ENCODE results near the gene MLLT11. TPM values are rescaled to one million over a fixed set of nuclear protein-coding genes. Genes with fewer than 3 reads are reported as not detected.

Gene MLLT11
- polyA plus RNA-seq, 1 experiment: 28.3 TPM

- H3K9me3 ChIP-seq (ENCODE audit: control insufficient read depth, insufficient read depth, low read length): no peaks in the 10 kb centered on the region
- DNase-seq (ENCODE audit: low read depth, low spot score): no peak
- no peak overlapping the region for H3K4me3 ChIP-seq (ENCODE audit: low read depth, low read length)
- H3K27ac ChIP-seq (ENCODE audit: low read depth, low read length): no peak overlapping the region
- POLR2A ChIA-PET: no interaction called here
- no peak for TF ChIP-seq CTCF (IDR thresholded peaks at IDR 0.05; ENCODE audit: low read depth, low read length)
- H3K27me3 ChIP-seq (ENCODE audit: control insufficient read depth, insufficient read depth, low read length): no peaks in the 10 kb centered on the region
- CTCF ChIA-PET: interaction anchor here (0.5 kb wide), 1 partner anchor 13 kb away, joined by 4 read pairs; no protein-coding TSS in a partner anchor
Observed at GRCh38 chr1:151037032-151037431, 23.2 kb upstream of the MLLT11 start.

GRCh38 chr1:151039521-151039920 is 20.7 kb upstream of the MLLT11 start:
- ChIA-PET CTCF (no interaction called here), POLR2A (no interaction called here)
- Histone ChIP-seq H3K27ac (ENCODE audit: low read depth, low read length) (no peak overlapping the region), H3K9me3 (ENCODE audit: control insufficient read depth, insufficient read depth, low read length) (no peaks in the 10 kb centered on the region), H3K4me3 (ENCODE audit: low read depth, low read length) (no peak overlapping the region), H3K27me3 (ENCODE audit: control insufficient read depth, insufficient read depth, low read length) (no peaks in the 10 kb centered on the region)
- TF ChIP-seq CTCF (IDR thresholded peaks at IDR 0.05; ENCODE audit: low read depth, low read length): no peak
- no peak for DNase-seq (ENCODE audit: low read depth, low spot score)

- no peak for DNase-seq (ENCODE audit: low read depth, low spot score)
- POLR2A ChIA-PET: interaction anchor here (1.6 kb wide), 1 partner anchor 19 kb away, joined by 3 read pairs; no protein-coding TSS in a partner anchor
- no peak for TF ChIP-seq CTCF (IDR thresholded peaks at IDR 0.05; ENCODE audit: low read depth, low read length)
- CTCF ChIA-PET: no interaction called here
- Histone ChIP-seq H3K4me3 (ENCODE audit: low read depth, low read length) (no peak overlapping the region), H3K27me3 (ENCODE audit: control insufficient read depth, insufficient read depth, low read length) (no peaks in the 10 kb centered on the region), H3K9me3 (ENCODE audit: control insufficient read depth, insufficient read depth, low read length) (no peaks in the 10 kb centered on the region; the same call in 1 of the 2 replicates), H3K27ac (ENCODE audit: low read depth, low read length) (no peak overlapping the region)
Observed at GRCh38 chr1:151043163-151043562, 17.0 kb upstream of the MLLT11 start.

- H3K4me3 ChIP-seq (ENCODE audit: low read depth, low read length): peak within 1 kb of the TSS; percentile 78
- peak within 1 kb of the TSS; percentile 68 for H3K27ac ChIP-seq (ENCODE audit: low read depth, low read length)
- POLR2A ChIA-PET: interaction anchor here (0.6 to 3.2 kb wide), 4 partner anchors 10 to 390 kb away, joined by 3 to 24 read pairs (median 6); partner anchors contain the start of gene CDC42SE1
- no peak for TF ChIP-seq CTCF (IDR thresholded peaks at IDR 0.05; ENCODE audit: low read depth, low read length)
- no peaks in the 10 kb centered on the region for H3K27me3 ChIP-seq (ENCODE audit: control insufficient read depth, insufficient read depth, low read length)
- DNase-seq (ENCODE audit: low read depth, low spot score): no peak
- CTCF ChIA-PET: interaction anchor here (0.6 to 1.9 kb wide), 8 partner anchors 9 to 397 kb away, joined by 3 to 8 read pairs (median 4); partner anchors contain the start of genes CDC42SE1 and MINDY1
- no peaks in the 10 kb centered on the region; the same call in 1 of the 2 replicates for H3K9me3 ChIP-seq (ENCODE audit: control insufficient read depth, insufficient read depth, low read length)
Observed at GRCh38 chr1:151047591-151047924, 12.6 kb upstream of the MLLT11 start, which contains the start of gene C1orf56. Gene C1orf56 (plus strand): TSS chr1:151047751. CDS start chr1:151047848, 97 bp downstream.

GRCh38 chr1:151047925-151048644 is 12.1 kb upstream of the MLLT11 start:
- TF ChIP-seq CTCF (IDR thresholded peaks at IDR 0.05; ENCODE audit: low read depth, low read length): peak; percentile 61
- Histone ChIP-seq H3K27me3 (ENCODE audit: control insufficient read depth, insufficient read depth, low read length) (no peaks in the 10 kb centered on the region), H3K4me3 (ENCODE audit: low read depth, low read length) (peak overlapping the region; percentile 78), H3K27ac (ENCODE audit: low read depth, low read length) (peak overlapping the region; percentile 68), H3K9me3 (ENCODE audit: control insufficient read depth, insufficient read depth, low read length) (no peaks in the 10 kb centered on the region; the same call in 1 of the 2 replicates)
- ChIA-PET CTCF (interaction anchor here (0.6 to 1.9 kb wide), 8 partner anchors 9 to 710 kb away, joined by 3 to 8 read pairs (median 4); partner anchors contain the start of genes CDC42SE1 and MINDY1), POLR2A (interaction anchor here (0.6 to 3.2 kb wide), 5 partner anchors 10 to 389 kb away, joined by 3 to 24 read pairs (median 6); partner anchors contain the start of gene CDC42SE1)
- no peak for DNase-seq (ENCODE audit: low read depth, low spot score)
